Hepatocyte (in vitro differentiated cells): Measurements from ENCODE around the gene RRN3.
"Not testable (repeated sequence)": the region's sequence is repeated elsewhere in the genome, so short reads cannot be mapped to it uniquely, and the experiment has no call there.

Experiments used
- EZH2 ChIP-seq: fragments of 200-600 bp; sonication (generic); IDR thresholded peaks from 2 replicates; pipeline ENCODE4 v1.6.1; 2016; ENCODE audit warnings: antibody characterized with exemption, mild to moderate bottlenecking, borderline replicate concordance
- EZH2phosphoT487 ChIP-seq: fragments of 200-600 bp; sonication (generic); IDR thresholded peaks from one replicate; pipeline ENCODE4 v1.6.1; 2018; ENCODE audit warnings: antibody characterized with exemption, mild to moderate bottlenecking, low read depth, moderate library complexity; ENCODE audit not compliant: unreplicated experiment, severe bottlenecking
- TF ChIP-seq, protein P1 (sequence below): fragments of 200-600 bp; sonication (generic); IDR thresholded peaks from 2 replicates; pipeline ENCODE4 v1.5.1; 2016; ENCODE audit warnings: antibody characterized with exemption, mild to moderate bottlenecking; ENCODE audit not compliant: poor library complexity

- not testable (repeated sequence) for TF ChIP-seq EZH2, EZH2phosphoT487
- TF ChIP-seq, protein P1, sequence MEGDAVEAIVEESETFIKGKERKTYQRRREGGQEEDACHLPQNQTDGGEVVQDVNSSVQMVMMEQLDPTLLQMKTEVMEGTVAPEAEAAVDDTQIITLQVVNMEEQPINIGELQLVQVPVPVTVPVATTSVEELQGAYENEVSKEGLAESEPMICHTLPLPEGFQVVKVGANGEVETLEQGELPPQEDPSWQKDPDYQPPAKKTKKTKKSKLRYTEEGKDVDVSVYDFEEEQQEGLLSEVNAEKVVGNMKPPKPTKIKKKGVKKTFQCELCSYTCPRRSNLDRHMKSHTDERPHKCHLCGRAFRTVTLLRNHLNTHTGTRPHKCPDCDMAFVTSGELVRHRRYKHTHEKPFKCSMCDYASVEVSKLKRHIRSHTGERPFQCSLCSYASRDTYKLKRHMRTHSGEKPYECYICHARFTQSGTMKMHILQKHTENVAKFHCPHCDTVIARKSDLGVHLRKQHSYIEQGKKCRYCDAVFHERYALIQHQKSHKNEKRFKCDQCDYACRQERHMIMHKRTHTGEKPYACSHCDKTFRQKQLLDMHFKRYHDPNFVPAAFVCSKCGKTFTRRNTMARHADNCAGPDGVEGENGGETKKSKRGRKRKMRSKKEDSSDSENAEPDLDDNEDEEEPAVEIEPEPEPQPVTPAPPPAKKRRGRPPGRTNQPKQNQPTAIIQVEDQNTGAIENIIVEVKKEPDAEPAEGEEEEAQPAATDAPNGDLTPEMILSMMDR = not testable (repeated sequence)
Measured at GRCh38 chr16:15028345-15028715, 65.7 kb downstream of the RRN3 start.
